ENCODE data around the gene NLGN1.
"Not testable (repeated sequence)": the region's sequence is repeated elsewhere in the genome, so short reads cannot be mapped to it uniquely, and the experiment has no call there.

NLGN1 gene

DNA sequence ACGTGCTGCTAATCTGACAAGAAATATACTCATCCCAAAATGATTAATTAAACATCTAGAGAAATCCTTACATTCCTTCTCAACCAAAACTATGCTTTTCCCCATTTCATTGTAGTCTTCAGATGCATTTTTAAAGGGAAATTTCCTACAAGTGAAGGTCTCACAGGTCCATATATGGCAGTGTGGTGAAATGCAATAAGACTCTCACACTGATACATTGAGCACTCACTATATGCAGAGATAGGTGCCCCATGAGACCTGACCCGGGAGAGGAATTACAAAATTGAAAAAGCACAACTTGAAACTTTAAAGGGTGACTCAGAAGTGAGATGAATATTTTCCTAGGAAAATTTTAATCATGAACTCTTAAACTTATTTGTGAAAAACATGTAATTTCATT lies 832.4 kb downstream of the NLGN1 start:
- 54 to 74% methylated on average over 1 to 2 of the region's 2 CpGs for whole genome bisulfite sequencing, 2 experiments
- Histone ChIP-seq H3K4me1 (ENCODE audit: control insufficient read depth, insufficient read depth, low read length) (peaks cover 3% of the 10 kb centered on the region), H3K9me3 (ENCODE audit: control insufficient read depth, low read length) (no peaks in the 10 kb centered on the region), H3K27ac (ENCODE audit: insufficient read depth, low read depth, low read length, poor library complexity, severe bottlenecking) (no peak overlapping the region), H3K4me3 (ENCODE audit: insufficient read depth, low read depth, low read length) (no peak overlapping the region), H3K36me3 (ENCODE audit: control insufficient read depth, insufficient read depth, low read length) (no peaks in the 10 kb centered on the region), H3K27me3 (ENCODE audit: control insufficient read depth, insufficient read depth, low read length, poor library complexity, severe bottlenecking) (no peaks in the 10 kb centered on the region)

- WGBS, 2 experiments = 28 to 33% methylated on average over 8 to 9 of the region's 10 CpGs
- H3K4me3 ChIP-seq (ENCODE audit: insufficient read depth, low read depth, low read length); H3K4me1 ChIP-seq (ENCODE audit: control insufficient read depth, insufficient read depth, low read length); H3K27ac ChIP-seq (ENCODE audit: insufficient read depth, low read depth, low read length, poor library complexity, severe bottlenecking); H3K9me3 ChIP-seq (ENCODE audit: control insufficient read depth, low read length); H3K27me3 ChIP-seq (ENCODE audit: control insufficient read depth, insufficient read depth, low read length, poor library complexity, severe bottlenecking); H3K36me3 ChIP-seq (ENCODE audit: control insufficient read depth, insufficient read depth, low read length): not testable (repeated sequence)
Observed at GRCh38 chr3:174232028-174232657, 834.6 kb downstream of the NLGN1 start.

GRCh38 chr3:174232658-174233429 lies 835.3 kb downstream of the NLGN1 start:
- H3K4me3 ChIP-seq (ENCODE audit: insufficient read depth, low read depth, low read length) = no peak overlapping the region
- H3K27me3 ChIP-seq (ENCODE audit: control insufficient read depth, insufficient read depth, low read length, poor library complexity, severe bottlenecking) = no peaks in the 10 kb centered on the region
- WGBS, 2 experiments = 57 to 60% methylated on average over 11 of the region's 12 CpGs
- peaks cover 3% of the 10 kb centered on the region for H3K4me1 ChIP-seq (ENCODE audit: control insufficient read depth, insufficient read depth, low read length)
- no peaks in the 10 kb centered on the region for H3K36me3 ChIP-seq (ENCODE audit: control insufficient read depth, insufficient read depth, low read length)
- H3K27ac ChIP-seq (ENCODE audit: insufficient read depth, low read depth, low read length, poor library complexity, severe bottlenecking) = no peak overlapping the region
- no peaks in the 10 kb centered on the region for H3K9me3 ChIP-seq (ENCODE audit: control insufficient read depth, low read length)

- Histone ChIP-seq H3K4me1 (ENCODE audit: control insufficient read depth, insufficient read depth, low read length) (peaks cover 3% of the 10 kb centered on the region), H3K36me3 (ENCODE audit: control insufficient read depth, insufficient read depth, low read length) (no peaks in the 10 kb centered on the region), H3K4me3 (ENCODE audit: insufficient read depth, low read depth, low read length) (no peak overlapping the region), H3K27ac (ENCODE audit: insufficient read depth, low read depth, low read length, poor library complexity, severe bottlenecking) (no peak overlapping the region), H3K27me3 (ENCODE audit: control insufficient read depth, insufficient read depth, low read length, poor library complexity, severe bottlenecking) (no peaks in the 10 kb centered on the region), H3K9me3 (ENCODE audit: control insufficient read depth, low read length) (no peaks in the 10 kb centered on the region)
- WGBS, 2 experiments = 90 to 93% methylated on average over 1 to 2 of the region's 2 CpGs
Observed at GRCh38 chr3:174233511-174233910, 836.0 kb downstream of the NLGN1 start.

GRCh38 chr3:174242311-174243041 lies 844.9 kb downstream of the NLGN1 start:
- no peaks in the 10 kb centered on the region for H3K4me1 ChIP-seq (ENCODE audit: control insufficient read depth, insufficient read depth, low read length)
- no peak overlapping the region for H3K4me3 ChIP-seq (ENCODE audit: insufficient read depth, low read depth, low read length)
- H3K27ac ChIP-seq (ENCODE audit: insufficient read depth, low read depth, low read length, poor library complexity, severe bottlenecking) = no peak overlapping the region
- no peaks in the 10 kb centered on the region for H3K36me3 ChIP-seq (ENCODE audit: control insufficient read depth, insufficient read depth, low read length)
- no peaks in the 10 kb centered on the region for H3K27me3 ChIP-seq (ENCODE audit: control insufficient read depth, insufficient read depth, low read length, poor library complexity, severe bottlenecking)
- WGBS, 2 experiments = 92 to 95% methylated on average over 10 of the region's 10 CpGs
- no peaks in the 10 kb centered on the region for H3K9me3 ChIP-seq (ENCODE audit: control insufficient read depth, low read length)

- Histone ChIP-seq H3K27ac (ENCODE audit: insufficient read depth, low read depth, low read length, poor library complexity, severe bottlenecking) (no peak overlapping the region), H3K9me3 (ENCODE audit: control insufficient read depth, low read length) (no peaks in the 10 kb centered on the region), H3K27me3 (ENCODE audit: control insufficient read depth, insufficient read depth, low read length, poor library complexity, severe bottlenecking) (no peaks in the 10 kb centered on the region), H3K4me1 (ENCODE audit: control insufficient read depth, insufficient read depth, low read length) (no peaks in the 10 kb centered on the region), H3K36me3 (ENCODE audit: control insufficient read depth, insufficient read depth, low read length) (no peaks in the 10 kb centered on the region), H3K4me3 (ENCODE audit: insufficient read depth, low read depth, low read length) (no peak overlapping the region)
- WGBS, 2 experiments = 33% methylated on average over 1 of the region's 2 CpGs; no CpG with 5 or more reads in 1 of the 2 experiments
Observed at GRCh38 chr3:174243171-174243570, 845.6 kb downstream of the NLGN1 start.

DNA sequence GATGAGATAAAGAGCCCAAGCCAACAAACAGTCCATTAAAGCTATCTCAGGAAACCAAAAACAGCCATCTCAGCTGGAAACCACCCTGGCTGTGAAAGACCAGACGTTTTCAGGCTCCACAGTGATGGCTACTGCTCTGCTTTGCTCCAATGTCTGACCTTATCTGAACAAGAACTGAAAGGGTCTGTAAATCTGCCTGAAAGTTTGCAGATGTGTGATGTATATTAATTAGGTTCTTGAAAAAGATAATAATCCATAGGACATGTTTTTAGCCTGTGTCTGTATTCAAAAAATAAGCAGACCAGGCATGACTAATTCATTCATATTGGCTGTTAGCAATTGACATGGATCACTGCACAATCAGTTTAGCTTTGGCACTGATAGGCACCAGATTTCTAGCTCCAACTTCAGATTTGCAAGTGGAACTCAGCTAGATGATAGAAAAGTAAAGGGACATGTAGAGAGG lies 850.2 kb downstream of the NLGN1 start:
- Histone ChIP-seq H3K4me1 (ENCODE audit: control insufficient read depth, insufficient read depth, low read length) (no peaks in the 10 kb centered on the region), H3K27ac (ENCODE audit: insufficient read depth, low read depth, low read length, poor library complexity, severe bottlenecking) (no peak overlapping the region), H3K36me3 (ENCODE audit: control insufficient read depth, insufficient read depth, low read length) (no peaks in the 10 kb centered on the region), H3K27me3 (ENCODE audit: control insufficient read depth, insufficient read depth, low read length, poor library complexity, severe bottlenecking) (no peaks in the 10 kb centered on the region), H3K9me3 (ENCODE audit: control insufficient read depth, low read length) (no peaks in the 10 kb centered on the region), H3K4me3 (ENCODE audit: insufficient read depth, low read depth, low read length) (no peak overlapping the region)
- WGBS, 2 experiments = 29 to 33% methylated on average over 1 of the region's 1 CpG

DNA sequence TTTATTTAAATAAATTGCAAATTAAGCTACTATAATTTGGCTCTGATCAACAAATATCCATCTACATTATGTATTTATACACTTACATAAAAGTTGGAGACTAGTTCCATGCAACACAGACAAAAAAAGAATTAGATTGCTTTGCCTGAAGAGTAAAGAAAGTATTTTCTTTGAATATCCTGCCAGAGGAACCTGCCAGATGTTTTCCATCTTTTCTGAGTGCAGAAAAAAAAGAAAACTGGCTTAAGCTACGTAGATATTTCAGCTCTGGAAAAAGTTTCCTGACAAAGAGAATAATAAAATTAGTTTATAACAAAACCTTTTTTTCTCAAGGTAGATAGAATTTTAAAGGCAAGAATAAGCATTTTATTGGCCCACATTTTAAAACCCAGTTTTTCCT lies 854.1 kb downstream of the NLGN1 start:
- Histone ChIP-seq H3K27ac (ENCODE audit: insufficient read depth, low read depth, low read length, poor library complexity, severe bottlenecking) (no peak overlapping the region), H3K4me1 (ENCODE audit: control insufficient read depth, insufficient read depth, low read length) (no peaks in the 10 kb centered on the region), H3K4me3 (ENCODE audit: insufficient read depth, low read depth, low read length) (no peak overlapping the region), H3K9me3 (ENCODE audit: control insufficient read depth, low read length) (no peaks in the 10 kb centered on the region), H3K36me3 (ENCODE audit: control insufficient read depth, insufficient read depth, low read length) (no peaks in the 10 kb centered on the region), H3K27me3 (ENCODE audit: control insufficient read depth, insufficient read depth, low read length, poor library complexity, severe bottlenecking) (no peaks in the 10 kb centered on the region)
- 89% methylated on average over 1 of the region's 1 CpG; no CpG with 5 or more reads in 1 of the 2 experiments for WGBS, 2 experiments

GRCh38 chr3:174253196-174253823 lies 855.8 kb downstream of the NLGN1 start:
- H3K27ac ChIP-seq (ENCODE audit: insufficient read depth, low read depth, low read length, poor library complexity, severe bottlenecking) = no peak overlapping the region

GRCh38 chr3:174253940-174254339 lies 856.4 kb downstream of the NLGN1 start:
- Histone ChIP-seq H3K27me3 (ENCODE audit: control insufficient read depth, insufficient read depth, low read length, poor library complexity, severe bottlenecking) (no peaks in the 10 kb centered on the region), H3K36me3 (ENCODE audit: control insufficient read depth, insufficient read depth, low read length) (no peaks in the 10 kb centered on the region), H3K4me1 (ENCODE audit: control insufficient read depth, insufficient read depth, low read length) (no peaks in the 10 kb centered on the region), H3K9me3 (ENCODE audit: control insufficient read depth, low read length) (no peaks in the 10 kb centered on the region), H3K4me3 (ENCODE audit: insufficient read depth, low read depth, low read length) (no peak overlapping the region), H3K27ac (ENCODE audit: insufficient read depth, low read depth, low read length, poor library complexity, severe bottlenecking) (no peak overlapping the region)
- 90 to 96% methylated on average over 3 to 4 of the region's 4 CpGs for WGBS, 2 experiments

More at GRCh38 chr3:174253196-174253823, 855.8 kb downstream of the NLGN1 start:
- no peaks in the 10 kb centered on the region for H3K9me3 ChIP-seq (ENCODE audit: control insufficient read depth, low read length)
- no peaks in the 10 kb centered on the region for H3K36me3 ChIP-seq (ENCODE audit: control insufficient read depth, insufficient read depth, low read length)
- H3K4me1 ChIP-seq (ENCODE audit: control insufficient read depth, insufficient read depth, low read length) = no peaks in the 10 kb centered on the region
- no peaks in the 10 kb centered on the region for H3K27me3 ChIP-seq (ENCODE audit: control insufficient read depth, insufficient read depth, low read length, poor library complexity, severe bottlenecking)
- no peak overlapping the region for H3K4me3 ChIP-seq (ENCODE audit: insufficient read depth, low read depth, low read length)
- 83 to 92% methylated on average over 3 of the region's 3 CpGs for WGBS, 2 experiments
